GM21723 (cell line): ENCODE measurements around the gene TTPAL.
"Not testable (repeated sequence)": the region's sequence is repeated elsewhere in the genome, so short reads cannot be mapped to it uniquely, and the experiment has no call there.

Experiments used
- ATAC-seq: cut with Tn5 transposase; IDR thresholded peaks from one replicate; pipeline ENCODE4 v1.9.1; 2021; ENCODE audit warnings: mild to moderate bottlenecking, moderate library complexity; ENCODE audit not compliant: unreplicated experiment

The TTPAL gene

DNA sequence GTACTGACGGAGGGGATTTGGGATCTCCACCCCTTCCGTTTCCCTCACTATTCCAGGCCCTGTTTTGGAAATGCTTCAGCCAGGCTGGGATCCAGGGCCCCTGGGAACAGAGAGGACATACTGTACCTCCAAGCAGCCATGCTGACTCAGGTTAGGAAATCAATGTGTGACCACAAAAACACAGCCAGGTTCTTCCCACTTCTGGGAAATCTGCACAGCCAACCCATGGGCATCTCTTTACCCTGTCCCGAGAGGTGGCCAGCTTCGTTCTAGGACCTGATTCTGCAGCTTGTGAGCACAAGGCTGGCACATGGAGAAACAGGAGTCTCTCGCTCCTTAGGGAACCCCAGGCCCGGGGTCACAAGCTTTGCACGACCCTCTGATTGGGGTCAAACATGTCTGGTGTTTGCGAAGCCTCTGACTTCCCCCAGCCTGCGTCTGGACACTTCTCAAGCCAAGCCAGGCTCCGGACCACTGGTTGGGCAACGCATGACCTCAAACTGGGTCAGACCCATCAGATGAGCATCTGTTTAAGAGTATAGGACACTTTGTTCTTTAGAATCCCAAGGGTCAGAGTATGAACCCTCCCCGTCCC is 8.3 kb upstream of the TTPAL start:
- ATAC-seq = no peak

GRCh38 chr20:44468044-44468782 is 7.5 kb upstream of the TTPAL start:
- ATAC-seq = no peak

DNA sequence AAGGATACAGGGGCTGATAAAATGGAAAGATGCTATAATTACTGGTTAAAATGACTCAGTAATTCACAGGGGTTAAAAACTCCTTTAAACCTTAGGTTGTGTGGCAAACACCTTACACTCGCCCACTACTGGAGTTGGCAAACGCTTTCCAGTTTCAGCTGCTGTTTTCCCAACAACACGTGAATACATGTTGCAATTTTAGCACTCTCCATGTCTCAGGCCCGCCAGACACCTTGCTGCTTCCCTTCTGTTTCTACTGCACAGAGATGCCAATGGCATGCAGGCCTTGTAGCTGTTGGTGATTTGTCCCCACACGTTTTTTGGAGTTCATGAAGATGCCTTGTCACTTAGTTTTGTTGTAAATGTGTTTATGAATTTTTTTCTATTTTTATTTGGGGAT is 5.3 kb upstream of the TTPAL start:
- no peak for ATAC-seq

- ATAC-seq = no peak
Observed at GRCh38 chr20:44471481-44471882, 4.2 kb upstream of the TTPAL start.

DNA sequence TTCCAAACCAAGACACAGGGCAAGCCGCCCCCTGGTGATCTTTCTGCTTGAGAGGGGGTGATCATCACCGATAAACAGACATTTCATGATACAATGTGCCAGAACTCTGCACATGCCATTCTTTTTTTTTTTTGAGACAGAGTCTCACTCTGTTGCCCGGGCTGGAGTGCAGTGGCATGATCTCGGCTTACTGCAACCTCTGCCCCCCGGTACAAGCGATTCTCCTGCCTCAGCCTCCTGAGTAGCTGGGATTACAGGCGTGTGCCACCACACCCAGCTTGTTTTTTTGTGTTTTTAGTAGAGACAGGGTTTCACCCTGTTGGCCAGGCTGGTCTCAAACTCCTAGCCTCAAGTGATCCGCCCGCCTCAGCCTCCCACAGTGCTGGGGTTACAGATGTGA is 3.4 kb upstream of the TTPAL start:
- ATAC-seq = not testable (repeated sequence)

DNA sequence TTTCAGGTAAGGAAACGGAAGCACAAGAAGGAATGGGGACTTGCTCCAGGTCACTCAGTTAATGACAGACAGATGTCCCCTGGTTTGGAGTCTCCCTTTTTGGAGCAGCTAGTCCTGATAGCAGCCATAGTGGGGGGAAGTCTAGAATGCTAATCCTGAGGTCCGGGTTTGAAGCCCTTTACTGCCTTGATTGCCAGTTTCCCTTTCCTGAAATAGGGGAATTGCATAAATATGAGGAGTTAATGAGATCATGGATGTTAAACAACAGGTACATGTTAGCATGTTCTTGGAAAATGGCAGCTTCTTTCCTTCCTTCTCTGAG is 341 bp upstream of the TTPAL start:
- no peak for ATAC-seq

GRCh38 chr20:44477151-44477550 is 1.5 kb downstream of the TTPAL start:
- ATAC-seq = no peak

DNA sequence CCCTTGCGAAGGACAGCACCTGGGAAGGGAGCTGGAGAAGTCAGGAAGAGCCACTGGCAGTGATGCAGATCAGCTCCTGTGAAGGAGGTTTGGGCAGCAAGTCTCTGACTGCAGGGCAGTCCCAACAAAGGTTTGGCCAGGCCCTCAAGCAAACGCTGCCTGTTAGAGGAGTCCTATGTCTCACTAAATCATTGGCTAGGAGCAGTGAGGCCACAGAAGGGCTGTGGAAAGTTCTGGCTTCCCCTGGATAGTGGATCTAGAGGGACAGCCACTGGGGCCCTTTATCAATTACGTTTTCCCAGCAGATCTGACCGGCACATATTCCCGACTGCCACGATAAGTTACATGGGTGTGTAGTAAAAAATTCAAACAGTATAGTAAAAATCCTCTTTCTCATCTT is 2.5 kb downstream of the TTPAL start:
- ATAC-seq = no peak

- no peak for ATAC-seq
Observed at GRCh38 chr20:44479643-44480042, 4.0 kb downstream of the TTPAL start.

DNA sequence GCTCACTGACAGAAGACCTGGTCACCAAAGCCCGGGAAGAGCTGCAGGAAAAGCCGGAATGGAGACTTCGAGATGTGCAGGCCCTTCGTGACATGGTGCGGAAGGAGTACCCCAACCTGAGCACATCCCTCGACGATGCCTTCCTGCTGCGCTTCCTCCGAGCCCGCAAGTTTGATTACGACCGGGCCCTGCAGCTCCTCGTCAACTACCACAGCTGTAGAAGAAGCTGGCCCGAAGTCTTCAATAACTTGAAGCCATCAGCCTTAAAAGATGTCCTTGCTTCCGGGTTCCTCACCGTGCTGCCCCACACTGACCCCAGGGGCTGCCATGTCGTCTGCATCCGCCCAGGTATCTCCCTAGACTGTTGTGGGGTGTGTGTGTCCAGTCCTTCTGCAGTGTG is 4.4 kb downstream of the TTPAL start:
- no peak for ATAC-seq

DNA sequence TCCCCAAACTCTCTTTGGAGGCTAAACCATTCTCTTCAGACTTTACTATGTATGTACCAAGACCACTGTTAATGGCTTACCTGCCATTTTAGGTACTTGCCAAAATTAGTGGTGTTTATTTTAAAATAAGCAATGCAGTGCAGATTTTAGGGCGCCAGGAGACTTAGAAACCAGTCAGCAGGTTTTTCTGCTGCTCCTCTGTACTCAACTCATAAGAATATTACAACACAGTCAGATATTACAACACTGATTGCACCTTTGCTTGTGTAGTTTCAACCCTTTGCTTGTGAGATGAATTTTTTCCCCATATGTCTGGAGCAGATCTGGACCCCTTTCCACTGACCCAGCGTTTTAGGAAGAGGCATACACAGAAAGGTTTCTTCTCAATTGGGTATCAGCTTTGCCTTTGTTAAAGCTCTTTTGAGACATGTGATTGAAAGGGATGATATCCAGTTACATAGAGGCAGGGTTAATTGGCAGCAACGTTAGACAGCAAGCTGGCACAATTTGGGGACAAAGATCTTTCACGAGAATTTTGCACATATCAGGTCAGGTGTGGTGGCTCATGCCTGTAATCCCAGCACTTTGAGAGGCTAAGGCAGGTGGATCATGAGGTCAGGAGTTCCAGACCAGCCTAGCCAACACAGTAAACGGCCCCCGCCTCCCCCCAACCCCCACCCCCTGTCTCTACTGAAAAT is 6.2 kb downstream of the TTPAL start:
- no peak for ATAC-seq

DNA sequence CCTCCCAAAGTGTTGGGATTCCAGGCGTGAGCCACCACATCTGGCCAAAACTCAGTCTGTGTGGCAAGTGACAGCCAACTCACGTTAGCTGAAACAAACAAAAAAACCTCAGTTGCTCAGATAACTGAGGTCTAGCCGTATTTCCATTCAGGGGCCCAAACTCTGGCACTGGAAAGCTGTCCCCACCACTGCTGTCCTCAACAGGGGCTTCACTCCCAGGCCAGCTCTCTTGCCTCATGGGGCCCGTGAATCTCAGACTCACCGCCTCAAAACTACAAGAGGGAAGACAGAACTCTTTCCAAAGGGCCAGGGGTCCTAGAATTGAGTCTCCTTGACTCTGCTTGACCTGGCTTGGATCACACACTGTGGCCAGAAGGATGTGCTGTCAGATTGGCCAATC is 7.4 kb downstream of the TTPAL start:
- no peak for ATAC-seq

GRCh38 chr20:44485078-44485829 is 9.6 kb downstream of the TTPAL start:
- no peak for ATAC-seq

GRCh38 chr20:44485830-44486198 is 10.1 kb downstream of the TTPAL start:
- ATAC-seq = no peak

- ATAC-seq = no peak
Observed at GRCh38 chr20:44488551-44488950, 12.9 kb downstream of the TTPAL start.

DNA sequence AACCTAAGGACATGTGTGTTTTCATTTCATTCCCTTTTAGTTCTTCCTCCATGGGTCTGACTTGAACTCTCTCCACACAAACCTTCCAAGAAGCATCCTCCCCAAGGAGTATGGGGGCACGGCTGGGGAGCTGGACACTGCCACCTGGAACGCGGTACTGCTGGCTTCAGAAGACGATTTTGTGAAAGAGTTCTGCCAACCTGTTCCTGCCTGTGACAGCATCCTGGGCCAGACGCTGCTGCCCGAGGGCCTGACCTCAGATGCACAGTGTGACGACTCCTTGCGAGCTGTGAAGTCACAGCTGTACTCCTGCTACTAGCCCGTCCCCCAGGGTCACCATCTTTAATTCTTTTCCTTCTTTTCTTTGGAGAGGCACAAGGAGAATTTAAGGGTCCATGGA is 13.5 kb downstream of the TTPAL start:
- ATAC-seq = no peak

- no peak for ATAC-seq
Observed at GRCh38 chr20:44489931-44490330, 14.3 kb downstream of the TTPAL start.

DNA sequence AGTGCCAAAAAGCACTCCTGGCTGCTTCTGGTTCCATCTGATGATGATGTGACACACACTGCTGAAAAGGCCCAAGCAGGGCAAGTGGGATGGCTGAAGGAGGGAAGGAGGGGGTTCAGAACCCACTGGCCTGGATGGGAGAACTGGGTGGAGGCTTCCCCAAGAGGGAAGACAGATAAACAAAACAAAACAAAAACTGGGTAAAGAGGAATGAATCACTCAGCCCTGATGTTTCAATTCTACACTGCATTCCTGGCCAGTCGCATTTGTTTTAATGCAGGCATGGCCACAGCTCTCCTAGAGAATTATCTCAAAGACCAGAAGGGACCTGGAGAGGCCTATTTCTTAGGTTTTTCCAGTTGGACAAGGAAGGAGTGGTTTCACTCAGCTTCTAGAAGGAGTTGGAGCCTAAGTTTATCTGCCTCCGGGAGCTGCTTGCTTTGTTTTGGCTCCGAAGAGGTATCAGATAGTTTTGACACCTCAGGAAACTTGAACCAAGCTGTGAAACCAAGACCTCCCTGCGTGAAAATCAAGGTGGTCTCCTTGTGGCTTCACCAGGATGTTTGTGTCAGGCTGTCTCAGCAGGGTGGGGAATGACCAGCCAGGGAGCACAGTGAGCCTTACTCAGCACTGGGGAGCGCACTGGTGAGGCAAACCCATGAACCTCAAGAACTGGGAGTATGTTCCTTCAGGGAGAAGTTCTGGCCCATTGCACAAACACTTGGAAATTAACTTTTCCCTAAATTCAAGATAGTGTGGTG is 16.1 kb downstream of the TTPAL start:
- ATAC-seq = no peak

DNA sequence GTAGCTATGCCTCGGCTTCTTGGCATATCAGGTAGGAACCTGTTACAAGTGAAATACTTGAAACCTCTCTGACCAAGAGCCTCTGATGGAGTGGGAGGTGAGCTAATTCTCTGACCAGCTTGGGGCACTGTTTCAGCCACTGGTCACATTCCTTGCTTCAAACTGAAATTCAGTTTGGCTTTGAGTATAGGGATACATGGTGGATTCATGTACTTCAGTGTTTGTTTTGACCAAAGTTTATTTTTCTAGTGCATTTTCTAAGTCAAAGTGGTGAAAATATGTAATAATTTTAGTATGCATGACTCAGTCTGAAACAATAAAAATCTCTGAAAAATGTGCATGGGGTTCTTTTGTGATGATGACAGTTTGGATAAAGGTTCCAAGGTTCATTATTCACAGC is 18.6 kb downstream of the TTPAL start:
- no peak for ATAC-seq

- ATAC-seq = no peak
Observed at GRCh38 chr20:44494681-44495080, 19.0 kb downstream of the TTPAL start.

DNA sequence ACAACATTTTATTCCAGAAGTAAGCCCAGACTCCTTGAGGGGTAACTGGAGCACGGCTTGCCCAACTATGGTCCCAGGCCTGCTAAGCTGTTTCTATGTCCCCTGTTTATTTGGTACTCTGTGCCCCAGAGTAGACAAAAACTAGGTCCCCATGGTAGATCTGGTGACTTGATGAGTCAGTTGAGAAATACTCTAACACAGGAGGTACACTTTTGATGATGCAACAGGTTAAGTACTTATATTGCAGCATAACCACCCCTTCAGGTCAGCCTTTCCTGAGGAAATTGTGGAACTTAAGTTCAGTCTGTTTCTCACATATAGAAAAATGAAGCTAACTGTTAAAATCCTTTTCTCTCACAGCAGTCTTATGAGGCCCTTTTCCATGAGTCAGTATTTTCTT is 19.6 kb downstream of the TTPAL start:
- ATAC-seq = no peak
